NCI-H345 (cell line): ENCODE results near the gene C1S.
"Not testable (repeated sequence)": the region's sequence is repeated elsewhere in the genome, so short reads cannot be mapped to it uniquely, and the experiment has no call there.

ENCODE experiments used
- DNase-seq: peaks from one replicate; lab custom pipeline; 2025; lab: John Stamatoyannopoulos, UW

The C1S gene

DNA sequence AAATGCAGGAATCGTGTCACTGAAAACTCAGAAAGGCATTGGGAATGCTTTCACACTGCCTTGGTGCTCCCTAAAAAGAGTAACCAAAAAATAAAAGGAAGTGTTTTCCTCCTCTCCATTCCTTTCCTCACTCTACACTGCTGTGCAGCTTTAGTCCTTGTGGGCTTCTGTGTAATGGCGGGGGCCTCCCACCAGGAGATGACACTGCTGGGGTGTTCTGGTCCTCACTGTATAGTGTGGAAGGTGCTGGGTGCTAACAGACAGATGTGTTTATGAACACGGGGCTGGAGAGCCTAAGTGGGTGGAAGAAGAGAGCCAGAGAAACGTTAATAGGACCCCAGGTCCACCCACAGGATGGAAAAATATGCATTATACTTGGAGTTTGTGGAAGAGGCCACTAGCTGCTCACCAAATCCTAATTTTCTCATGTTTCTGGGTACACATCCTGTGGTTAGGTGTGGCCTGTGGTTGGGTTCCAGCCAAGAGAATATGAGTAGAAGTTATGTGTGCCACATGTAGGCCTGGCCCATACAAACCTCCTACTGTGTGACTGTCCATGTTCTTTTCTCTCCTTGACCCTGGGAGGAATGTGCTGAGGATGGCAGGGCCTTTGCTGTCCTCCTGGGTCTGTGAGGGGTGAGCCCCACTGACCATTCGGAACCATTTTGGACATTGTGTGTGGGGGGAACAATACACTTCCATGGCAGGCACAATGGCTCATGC lies 14.0 kb upstream of the C1S start:
- DNase-seq: no peak

DNA sequence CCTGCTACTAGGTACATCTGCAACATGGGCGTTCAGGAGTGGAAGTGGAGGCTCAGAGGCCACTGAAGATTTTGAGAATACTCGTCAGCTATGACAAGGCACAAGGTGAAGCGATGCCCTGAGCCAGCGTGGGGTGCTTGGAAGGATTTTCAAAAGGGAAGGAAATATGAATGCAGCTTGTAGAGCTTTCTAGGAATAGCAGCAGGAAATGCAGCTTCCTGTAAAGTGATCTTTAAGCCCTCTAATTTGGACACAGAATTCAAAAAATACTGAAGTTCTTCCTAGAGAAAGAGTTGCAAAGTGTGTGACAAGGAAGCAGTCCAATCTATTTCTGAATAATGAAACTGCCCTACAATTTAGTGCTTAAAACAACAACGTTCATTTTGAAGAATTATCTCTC lies 13.2 kb upstream of the C1S start:
- DNase-seq: no peak

DNA sequence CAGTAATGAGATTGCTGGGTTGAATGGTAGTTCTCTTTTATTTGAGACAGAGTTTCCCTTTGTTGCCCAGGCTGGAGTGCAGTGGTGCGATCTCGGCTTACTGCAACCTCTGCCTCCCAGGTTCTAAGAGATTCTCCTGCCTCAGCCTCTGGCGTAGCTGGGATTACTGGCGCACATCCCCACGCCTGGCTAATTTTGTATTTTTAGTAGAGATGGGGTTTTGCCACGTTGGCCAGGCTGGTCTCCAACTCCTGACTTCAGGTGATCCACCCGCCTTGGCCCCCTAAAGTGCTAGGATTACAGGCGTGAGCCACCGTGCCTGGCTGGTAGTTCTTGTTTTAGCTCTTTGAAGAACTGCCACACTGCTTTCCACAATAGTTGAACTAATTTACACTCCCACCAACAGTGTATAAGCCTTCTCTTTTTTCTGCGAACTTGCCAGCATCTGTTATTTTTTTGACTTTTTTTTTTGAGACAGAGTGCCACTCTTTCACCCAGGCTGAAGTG lies 11.0 kb upstream of the C1S start:
- DNase-seq: not testable (repeated sequence)

DNA sequence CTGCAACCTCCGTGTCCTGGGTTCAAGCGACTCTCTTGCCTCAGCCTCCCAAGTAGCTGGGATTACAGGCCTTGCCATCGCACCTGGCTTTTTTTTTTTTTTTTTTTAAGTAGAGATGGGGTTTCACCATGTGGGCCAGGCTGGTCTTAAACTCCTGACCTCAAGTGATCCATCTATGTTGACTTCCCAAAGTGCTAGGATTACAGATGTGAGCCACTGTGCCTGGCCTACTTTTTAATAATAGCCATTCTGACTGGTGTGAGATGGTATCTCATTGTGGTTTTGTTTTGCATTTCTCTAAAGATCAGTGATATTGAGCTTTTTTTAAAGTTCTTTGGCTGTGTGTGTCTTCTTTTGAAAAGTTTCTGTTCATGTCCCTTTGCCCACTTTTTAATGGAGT lies 10.5 kb upstream of the C1S start:
- not testable (repeated sequence) for DNase-seq

DNA sequence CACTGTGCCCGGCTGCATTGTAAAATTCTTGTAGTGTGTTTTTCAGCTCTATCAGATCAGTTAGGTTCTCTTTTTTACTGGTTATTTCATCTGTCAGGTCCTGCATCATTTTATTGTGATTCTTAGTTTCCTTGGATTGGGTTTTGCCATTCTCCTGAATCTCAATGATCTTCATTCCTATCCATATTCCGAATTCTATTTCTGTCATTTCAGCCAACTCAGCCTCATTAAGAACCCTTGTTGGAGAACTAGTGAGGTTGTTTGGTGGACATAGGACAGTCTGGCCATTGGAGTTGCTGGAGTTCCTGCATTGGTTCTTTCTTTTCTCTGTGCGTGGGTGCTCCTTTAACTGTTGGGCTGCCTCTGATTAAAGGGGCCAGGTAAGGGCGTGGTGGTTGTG lies 5.6 kb upstream of the C1S start:
- no peak for DNase-seq

DNA sequence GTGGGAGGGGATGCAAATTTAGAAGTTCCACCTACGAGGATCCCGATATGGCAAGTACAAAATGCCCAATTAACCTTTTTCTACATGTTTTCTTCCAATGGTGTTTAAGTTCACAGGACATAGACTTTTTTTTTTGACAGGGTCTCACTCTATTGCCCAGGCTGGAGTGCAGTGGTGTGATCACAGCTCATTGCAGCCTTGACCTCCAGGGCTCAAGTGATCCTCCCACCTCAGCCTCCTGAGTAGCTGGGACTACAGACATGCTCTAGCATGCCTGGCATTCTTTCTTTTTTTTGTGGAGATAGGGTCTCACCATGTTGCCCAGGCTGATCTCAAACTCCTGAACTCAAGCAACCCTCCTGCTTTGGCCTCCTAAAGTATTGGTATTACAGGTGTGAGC lies 4.8 kb upstream of the C1S start:
- DNase-seq: not testable (repeated sequence)

DNA sequence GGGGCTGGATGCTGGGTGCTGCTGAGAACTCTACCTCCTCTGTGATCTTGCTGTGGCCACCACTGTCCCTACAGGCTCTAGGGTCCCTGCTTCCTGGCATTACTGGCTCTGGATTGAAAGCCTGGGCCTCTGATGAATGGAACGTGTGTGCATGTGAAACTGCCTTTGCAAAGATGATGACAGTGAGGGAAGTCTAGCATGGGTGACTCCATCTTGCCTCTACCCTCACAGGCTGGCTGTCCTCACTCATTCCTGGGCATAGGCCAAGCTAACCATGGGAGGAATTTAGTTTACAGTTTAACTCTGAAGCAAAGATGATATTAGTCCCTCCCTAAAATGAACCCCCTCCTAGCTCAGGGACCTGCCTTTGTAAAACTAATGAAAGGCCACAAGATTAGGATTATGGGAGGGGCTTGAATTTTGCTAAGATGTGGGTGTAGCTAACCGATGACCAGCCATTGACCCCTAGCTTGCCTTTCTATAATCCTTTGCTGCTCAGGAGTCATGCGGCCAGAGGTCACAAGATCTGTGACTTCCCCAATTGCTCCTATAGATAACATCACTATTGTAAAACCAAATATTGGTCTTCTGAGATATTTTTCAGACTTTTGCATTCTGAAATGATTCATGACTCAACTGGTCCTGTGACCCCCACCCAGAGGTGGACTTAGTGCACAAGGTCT lies 2.2 kb upstream of the C1S start:
- no peak for DNase-seq

DNA sequence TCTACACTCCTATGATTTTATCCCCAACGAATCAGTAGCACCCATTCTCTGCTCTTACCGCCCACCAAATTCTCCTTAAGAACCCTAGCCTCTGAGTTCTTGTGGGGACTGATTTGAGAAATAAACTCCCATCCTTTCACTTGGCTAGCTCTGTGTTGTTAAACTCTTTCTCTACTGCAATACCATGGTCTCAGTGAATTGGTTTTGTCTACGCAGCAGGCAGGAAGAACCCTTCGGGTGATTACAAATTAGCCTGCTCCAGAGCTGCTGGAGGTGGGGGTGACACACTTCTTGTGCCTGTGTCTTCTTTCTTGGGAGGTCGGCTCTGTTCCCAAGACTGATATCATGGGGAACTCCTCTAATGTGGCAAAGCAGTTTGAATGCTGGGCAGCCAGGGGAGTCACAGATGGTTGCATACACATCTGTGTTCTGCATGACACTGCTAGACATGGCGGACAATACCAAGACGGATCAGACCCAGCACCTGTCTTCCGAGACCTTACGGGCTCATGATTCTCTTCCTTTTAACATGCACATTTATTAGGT lies 1.6 kb upstream of the C1S start:
- DNase-seq: no peak

DNA sequence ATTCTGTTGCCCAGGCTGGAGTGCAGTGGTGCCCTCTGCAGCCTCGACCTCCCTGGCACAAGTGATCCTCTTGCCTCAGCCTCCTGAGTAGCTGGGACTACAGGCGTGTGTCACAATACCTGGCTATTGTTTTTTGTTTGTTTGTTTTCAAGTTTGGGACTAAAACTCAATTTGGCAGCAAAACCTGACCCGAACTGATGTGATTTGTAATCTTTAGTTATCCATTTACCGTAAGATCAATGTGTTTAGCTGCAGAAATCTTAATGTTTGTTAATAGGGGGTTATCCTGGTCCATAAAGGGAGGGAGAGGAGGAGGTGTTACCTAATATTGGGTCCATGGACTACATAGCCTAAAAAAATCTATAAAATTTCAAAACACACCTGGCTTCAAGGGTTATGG lies 738 bp upstream of the C1S start:
- DNase-seq: no peak

DNA sequence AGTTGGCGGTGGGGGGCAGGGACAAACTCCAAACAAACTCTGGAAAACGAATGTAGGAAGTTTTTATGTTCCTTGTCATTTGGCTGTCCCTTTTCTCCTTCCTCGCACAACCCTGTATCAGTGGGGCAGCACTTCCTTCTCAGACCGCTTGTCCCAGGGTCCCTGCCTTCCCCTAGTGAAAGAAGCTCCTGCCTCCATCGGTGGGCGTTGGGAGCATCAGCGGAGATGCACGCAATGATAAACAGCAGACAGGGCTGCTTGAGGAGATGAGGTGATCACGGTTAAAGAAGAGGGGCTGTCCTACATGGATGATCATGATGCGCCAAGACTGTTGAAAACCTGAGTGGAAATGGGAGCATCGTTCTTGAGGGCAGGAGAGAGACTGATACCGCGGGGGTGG lies 620 bp downstream of the C1S start:
- no peak for DNase-seq

DNA sequence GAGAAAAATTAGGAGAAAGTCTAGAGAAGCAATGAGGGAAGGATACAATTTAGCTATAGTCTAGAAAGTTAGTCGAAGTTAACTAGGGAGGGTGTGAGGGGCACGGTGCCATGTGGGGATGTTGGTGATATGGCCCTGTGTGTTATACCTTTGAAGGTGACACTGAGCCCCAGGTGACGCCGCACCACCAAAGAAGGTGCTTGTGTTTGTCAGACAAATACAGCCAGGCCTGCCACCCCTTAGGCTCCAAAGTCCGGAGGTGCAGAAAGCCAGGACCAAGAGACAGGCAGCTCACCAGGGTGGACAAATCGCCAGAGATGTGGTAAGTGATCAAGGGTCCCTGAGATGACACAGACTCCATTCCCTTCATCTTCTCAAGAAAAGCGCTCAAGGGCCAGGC lies 1.1 kb downstream of the C1S start:
- DNase-seq: no peak

DNA sequence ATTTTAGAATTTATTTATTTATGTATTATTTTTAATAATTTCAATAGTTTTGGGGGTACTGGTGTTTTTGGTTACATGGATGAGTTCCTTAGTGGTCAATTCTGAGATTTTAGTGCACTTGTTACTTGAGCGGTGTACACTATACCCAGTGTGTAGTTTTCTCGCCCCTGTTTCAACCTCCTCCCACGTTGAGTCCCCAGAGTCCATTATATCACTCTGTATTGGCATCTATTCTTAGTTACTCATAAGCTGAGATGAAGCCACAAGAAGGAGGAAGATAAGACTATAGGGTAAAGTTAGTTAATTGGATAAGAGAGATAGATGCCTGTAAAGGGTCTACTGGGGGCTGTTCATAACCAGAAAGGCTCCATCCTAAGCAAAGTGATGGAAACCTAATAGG lies 4.0 kb downstream of the C1S start:
- DNase-seq: no peak

DNA sequence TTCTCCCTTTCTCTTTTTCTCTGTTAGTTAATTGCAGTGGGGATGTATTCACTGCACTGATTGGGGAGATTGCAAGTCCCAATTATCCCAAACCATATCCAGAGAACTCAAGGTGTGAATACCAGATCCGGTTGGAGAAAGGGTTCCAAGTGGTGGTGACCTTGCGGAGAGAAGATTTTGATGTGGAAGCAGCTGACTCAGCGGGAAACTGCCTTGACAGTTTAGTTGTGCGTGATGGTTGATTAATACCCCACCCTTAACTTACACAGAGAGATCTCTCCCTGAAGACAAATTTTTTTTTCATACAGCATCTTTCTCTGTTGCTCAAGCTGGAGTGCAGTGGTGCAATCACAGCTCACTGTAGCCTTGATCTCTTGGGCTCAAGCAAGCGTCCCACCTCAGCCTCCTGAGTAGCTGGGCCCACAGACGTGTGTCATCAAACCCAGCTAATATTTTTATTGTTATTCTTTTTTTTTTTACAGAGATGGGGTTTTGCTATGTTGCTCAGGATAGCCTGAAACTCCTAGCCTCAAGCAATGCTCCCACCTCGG lies 4.6 kb downstream of the C1S start:
- DNase-seq: no peak

DNA sequence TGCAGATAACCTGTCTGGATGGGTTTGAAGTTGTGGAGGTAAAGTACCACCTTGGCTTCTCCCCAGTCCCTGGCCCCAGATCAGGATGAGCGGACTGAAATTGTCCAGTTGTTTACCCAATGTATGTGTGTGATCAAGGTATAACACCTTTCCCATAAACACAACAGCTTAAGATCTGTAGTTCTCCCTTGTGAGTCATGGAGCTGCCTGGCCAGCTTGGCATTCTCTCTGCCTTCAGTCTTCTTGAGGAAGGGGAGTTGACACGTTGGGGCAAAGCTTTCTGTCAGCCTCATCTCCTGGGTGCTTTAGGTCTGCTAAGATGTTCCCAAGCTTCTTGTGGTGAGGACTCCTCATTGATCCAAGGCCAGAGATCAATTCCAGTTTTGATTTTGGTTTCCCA lies 6.1 kb downstream of the C1S start:
- no peak for DNase-seq

DNA sequence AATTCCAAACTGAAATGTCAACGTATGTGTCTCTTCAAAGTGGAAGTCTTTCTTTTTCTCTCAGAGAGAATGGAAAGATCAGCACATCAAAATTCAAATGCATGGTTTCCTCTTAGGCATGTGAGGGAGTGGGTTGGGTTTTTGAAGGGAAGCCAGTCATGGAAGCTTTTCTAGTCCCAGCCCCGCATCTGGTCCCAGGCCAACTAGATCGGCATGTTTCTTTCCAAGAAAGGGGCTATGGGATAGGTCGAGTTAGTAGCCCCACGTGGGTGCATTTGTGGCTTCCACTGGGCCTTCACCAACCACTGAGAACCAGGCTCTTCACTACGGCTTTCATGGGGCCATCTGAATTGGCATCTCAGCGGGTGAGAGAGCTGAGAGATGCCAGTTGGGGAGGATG lies 6.6 kb downstream of the C1S start:
- no peak for DNase-seq

DNA sequence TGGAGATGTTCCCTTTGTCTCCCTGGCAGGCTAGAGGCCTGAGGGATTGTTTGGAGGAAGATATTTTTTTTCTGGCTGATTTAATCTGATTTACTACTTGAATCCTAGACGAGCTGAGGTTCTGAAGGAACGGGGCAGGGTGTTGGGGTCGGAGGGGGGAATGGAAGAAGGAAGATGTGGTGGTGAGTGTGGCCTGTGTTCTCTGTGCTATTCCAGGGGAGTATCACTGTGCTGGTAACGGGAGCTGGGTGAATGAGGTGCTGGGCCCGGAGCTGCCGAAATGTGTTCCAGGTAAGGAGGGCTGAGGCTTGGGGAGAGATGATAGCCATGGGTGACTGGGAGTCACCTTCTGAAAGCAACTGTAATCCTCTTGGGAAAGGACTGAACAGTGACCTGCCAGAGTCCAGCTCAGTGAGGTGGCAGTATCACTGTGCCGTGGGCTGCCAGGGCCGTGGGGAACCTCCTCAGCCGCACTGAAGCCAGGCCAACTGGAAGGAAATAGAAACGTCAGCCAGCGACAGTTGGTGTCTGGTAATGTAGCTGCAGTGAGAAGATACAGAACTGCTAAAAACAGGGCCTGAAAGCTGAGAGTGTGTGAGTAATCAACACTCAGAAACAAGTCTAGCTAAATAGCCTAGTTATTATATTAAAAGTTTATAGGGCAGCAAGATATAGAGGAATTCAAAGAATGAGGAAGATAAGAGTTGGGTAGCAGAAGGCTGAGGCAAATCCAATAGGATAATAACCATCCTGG lies 7.9 kb downstream of the C1S start:
- no peak for DNase-seq

DNA sequence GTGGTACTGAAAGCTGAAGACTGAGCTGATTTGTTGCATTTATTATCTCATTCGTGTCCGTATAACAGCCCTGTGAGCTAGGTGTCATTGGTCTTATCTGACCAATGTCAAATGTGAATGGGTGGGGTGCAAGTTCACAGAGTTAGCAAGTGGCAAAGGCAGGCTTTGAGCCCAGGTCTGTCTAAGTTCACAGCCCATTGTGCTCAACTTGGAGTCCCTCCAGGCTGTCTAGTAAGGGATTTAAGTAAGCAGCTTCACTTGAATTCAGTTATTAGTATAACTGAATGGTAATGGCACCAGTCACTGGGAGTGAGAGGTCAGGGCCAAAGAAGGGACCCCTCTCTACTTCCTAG lies 8.5 kb downstream of the C1S start:
- no peak for DNase-seq

DNA sequence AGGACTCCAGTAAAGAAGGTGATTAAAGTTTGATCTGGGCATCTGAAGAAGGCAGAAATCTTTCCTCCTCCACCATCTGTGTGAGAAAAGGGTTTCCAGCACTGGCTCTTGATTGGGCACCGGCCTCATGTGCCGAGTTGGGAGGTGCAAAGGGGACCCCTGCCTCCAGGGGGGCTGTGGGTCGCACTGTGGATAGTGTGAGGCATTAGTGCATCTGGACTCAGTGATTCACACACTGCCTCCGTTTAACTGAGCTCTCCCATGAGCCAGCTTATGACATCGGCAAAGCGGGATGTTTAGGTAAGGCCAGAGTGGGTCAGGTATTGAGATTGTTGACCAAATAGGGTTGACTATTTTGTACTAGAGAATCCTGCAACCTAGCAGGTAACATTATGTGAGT lies 8.9 kb downstream of the C1S start:
- DNase-seq: no peak

DNA sequence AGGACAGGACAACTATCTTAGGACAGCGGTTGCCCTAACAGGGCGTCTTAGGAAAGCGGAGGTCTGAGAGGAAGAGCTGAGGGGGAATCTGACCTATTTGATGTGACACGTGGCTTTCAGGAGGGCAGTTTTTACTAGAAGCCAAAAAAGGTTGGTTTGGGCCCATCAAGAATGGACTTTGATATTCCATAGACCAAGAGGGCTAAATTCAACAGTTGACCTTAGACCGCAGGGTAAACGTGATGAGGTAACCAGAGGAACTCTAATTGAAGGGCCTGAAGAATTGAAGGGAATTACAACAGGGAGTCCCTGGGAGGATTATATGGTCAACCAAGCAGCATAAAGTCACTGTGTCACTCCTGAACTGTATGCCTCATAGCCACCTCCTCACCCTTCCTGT lies 11.5 kb downstream of the C1S start:
- no peak for DNase-seq

DNA sequence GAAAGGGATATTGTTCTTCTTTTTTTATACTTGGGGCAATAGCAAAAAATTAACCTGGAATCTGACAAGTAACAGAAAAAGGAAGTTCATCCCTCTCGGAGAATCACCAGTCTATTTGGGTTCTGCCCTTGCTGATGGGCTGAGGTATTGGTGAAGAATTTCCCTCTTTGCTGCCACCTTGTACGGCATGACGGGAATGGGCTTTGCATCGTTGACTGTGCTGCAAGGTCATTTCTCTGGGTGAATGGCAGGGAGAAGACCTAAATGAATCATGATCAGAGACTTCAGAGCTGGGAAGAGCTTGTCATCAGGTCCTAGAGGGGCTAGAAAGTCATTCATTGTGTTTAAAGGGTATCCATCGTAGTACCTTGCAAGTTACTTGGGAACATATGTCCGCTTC lies 12.0 kb downstream of the C1S start:
- no peak for DNase-seq

DNA sequence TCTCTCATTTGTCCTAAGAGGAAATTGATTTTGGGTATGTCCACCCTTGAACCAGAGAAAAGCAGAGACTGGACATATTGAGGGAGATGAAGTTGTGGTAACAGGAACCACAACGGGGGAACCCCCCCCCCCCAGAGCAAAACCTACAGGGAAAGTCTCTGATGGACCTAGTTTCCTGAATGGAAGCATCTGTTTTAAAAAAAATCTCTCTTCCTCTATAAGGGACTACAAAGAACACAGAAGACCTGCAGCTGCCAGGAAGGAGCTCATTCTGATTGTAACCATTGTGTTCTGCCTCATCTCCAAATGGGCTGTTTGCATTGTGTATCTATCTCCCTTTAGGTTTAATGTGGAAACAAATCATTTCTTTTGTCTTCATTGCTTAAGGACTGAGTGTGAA lies 13.4 kb downstream of the C1S start:
- peak; percentile 7 for DNase-seq

DNA sequence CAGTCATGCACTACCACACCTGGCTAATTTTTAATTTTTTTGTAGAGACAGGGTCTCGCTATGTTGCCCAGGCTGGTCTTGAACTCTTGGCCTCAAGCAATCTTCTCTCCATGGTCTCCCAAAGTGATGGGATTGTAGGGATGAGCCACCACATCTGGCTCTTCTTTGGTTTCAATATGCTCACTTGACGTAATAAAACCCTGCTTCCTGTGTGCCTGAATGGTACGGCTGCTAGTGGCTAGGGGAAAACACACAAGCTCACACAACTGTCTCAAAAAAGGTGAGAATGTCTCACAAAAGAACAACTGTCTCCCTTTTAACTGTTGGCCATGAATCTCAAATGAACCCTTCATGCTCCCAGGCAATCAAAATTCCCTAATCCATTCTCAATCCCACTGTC lies 15.0 kb downstream of the C1S start:
- no peak for DNase-seq

DNA sequence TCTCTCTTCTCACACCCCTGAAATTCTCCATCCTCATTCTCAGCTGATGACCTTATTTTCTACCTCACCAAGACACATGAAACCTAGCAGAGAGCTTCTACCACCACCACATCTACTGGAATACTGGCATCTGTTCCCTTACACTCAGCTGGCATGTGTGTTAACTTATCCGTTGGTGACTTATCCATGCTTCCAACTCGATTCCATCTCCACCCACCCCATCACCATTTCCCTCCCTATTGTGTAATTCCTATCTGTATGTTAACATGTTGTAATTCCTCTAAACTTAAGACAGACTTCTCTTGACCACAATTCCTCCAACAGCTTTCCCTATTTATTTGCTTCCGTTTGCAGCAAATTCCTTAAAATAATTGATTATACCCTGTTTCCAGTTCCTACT lies 15.4 kb downstream of the C1S start:
- DNase-seq: no peak
